Measurements from ENCODE around the gene LRP6. TPM values are rescaled to one million over a fixed set of nuclear protein-coding genes. Genes with fewer than 3 reads are reported as not detected.

The LRP6 gene
- total and polyA plus RNA-seq, 2 of the 8 experiments (the other 6 are each of a cell fraction or from before 2014, with no cell fraction given): 53.6 to 73.2 TPM

- TF ChIP-seq POLR2A (IDR thresholded peaks at IDR 0.05; ENCODE audit: control extremely low read depth in 1 of 2, low read depth in 2 of 2, low read length in 2 of 2): no peak
- no peak for TF ChIP-seq FOSL1 (IDR thresholded peaks at IDR 0.05; ENCODE audit: insufficient read depth, low read depth, low read length)
- no peak for TF ChIP-seq BACH1 (IDR thresholded peaks at IDR 0.05; ENCODE audit: low read length)
- TF ChIP-seq KDM4A (IDR thresholded peaks at IDR 0.05; ENCODE audit: low read depth, low read length, severe bottlenecking): no peak
- no peak for TF ChIP-seq TAF1 (IDR thresholded peaks at IDR 0.05; ENCODE audit: low read depth, low read length)
- no peak for TF ChIP-seq CHD7 (IDR thresholded peaks at IDR 0.05; ENCODE audit: insufficient replicate concordance, low read length)
- TF ChIP-seq CHD2 (IDR thresholded peaks at IDR 0.05; ENCODE audit: low read length): no peak
- TF ChIP-seq RXRA (IDR thresholded peaks at IDR 0.05; ENCODE audit: insufficient read depth, low read depth, low read length): no peak
These were observed 17.4 kb downstream of the LRP6 start (continued) for GRCh38 chr12:12249216-12250050.

Measured in H1 (cell line).